ENCODE measurements around the gene RAP2A.

The RAP2A gene

GRCh38 chr13:97435794-97436193 lies 1.8 kb downstream of the RAP2A start:
- H3K27ac ChIP-seq (ENCODE audit: low read length): no peak overlapping the region
- peak overlapping the region; percentile 86 for H3K4me3 ChIP-seq (ENCODE audit: low read length)
- H3K9ac ChIP-seq (ENCODE audit: low read length): peak overlapping the region; percentile 54

DNA sequence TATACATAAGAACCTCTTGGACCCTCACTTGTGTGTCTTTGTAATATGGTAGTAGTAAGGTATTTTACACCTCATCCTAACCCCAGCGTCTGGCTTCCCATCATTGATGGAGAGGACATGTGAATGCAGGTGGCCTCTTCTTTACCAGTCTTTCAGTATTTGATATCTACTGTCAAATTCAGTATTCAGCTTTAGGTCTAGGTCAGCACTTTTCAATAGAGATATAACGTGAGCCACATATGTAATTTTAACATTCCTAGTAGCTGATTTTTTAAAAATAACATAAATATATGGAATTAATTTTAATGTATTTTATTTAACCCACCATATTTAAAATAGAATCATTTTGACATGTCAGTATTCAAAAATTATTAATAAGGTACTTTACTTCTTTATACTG lies 2.9 kb downstream of the RAP2A start:
- Histone ChIP-seq H3K36me3 (ENCODE audit: control insufficient read depth, low read depth, low read length) (peaks cover 7% of the 10 kb centered on the region), H3K27me3 (ENCODE audit: control insufficient read depth, insufficient read depth, low read length) (no peaks in the 10 kb centered on the region), H3K27ac (ENCODE audit: low read length) (no peak overlapping the region), H3K9ac (ENCODE audit: low read length) (no peak overlapping the region), H3K4me1 (ENCODE audit: control insufficient read depth, low read depth, low read length) (peaks cover 10% of the 10 kb centered on the region), H3K4me3 (ENCODE audit: low read length) (peak overlapping the region; percentile 86), H3K9me3 (ENCODE audit: control insufficient read depth, low read depth, low read length) (no peaks in the 10 kb centered on the region)

More at GRCh38 chr13:97435794-97436193, 1.8 kb downstream of the RAP2A start:
- no peaks in the 10 kb centered on the region for H3K27me3 ChIP-seq (ENCODE audit: control insufficient read depth, insufficient read depth, low read length)
- H3K9me3 ChIP-seq (ENCODE audit: control insufficient read depth, low read depth, low read length): no peaks in the 10 kb centered on the region
- peaks cover 7% of the 10 kb centered on the region for H3K36me3 ChIP-seq (ENCODE audit: control insufficient read depth, low read depth, low read length)
- H3K4me1 ChIP-seq (ENCODE audit: control insufficient read depth, low read depth, low read length): peaks cover 10% of the 10 kb centered on the region

- peaks cover 7% of the 10 kb centered on the region for H3K36me3 ChIP-seq (ENCODE audit: control insufficient read depth, low read depth, low read length)
Measured at GRCh38 chr13:97437729-97438128, 3.8 kb downstream of the RAP2A start.

GRCh38 chr13:97438856-97439595 lies 5.1 kb downstream of the RAP2A start:
- Histone ChIP-seq H3K4me1 (ENCODE audit: control insufficient read depth, low read depth, low read length) (peaks cover 10% of the 10 kb centered on the region), H3K9ac (ENCODE audit: low read length) (no peak overlapping the region), H3K27ac (ENCODE audit: low read length) (no peak overlapping the region), H3K36me3 (ENCODE audit: control insufficient read depth, low read depth, low read length) (peaks cover 7% of the 10 kb centered on the region), H3K4me3 (ENCODE audit: low read length) (no peak overlapping the region), H3K9me3 (ENCODE audit: control insufficient read depth, low read depth, low read length) (no peaks in the 10 kb centered on the region), H3K27me3 (ENCODE audit: control insufficient read depth, insufficient read depth, low read length) (no peaks in the 10 kb centered on the region)

More at GRCh38 chr13:97437729-97438128, 3.8 kb downstream of the RAP2A start:
- Histone ChIP-seq H3K27me3 (ENCODE audit: control insufficient read depth, insufficient read depth, low read length) (no peaks in the 10 kb centered on the region), H3K27ac (ENCODE audit: low read length) (no peak overlapping the region), H3K9me3 (ENCODE audit: control insufficient read depth, low read depth, low read length) (no peaks in the 10 kb centered on the region), H3K4me3 (ENCODE audit: low read length) (no peak overlapping the region), H3K4me1 (ENCODE audit: control insufficient read depth, low read depth, low read length) (peaks cover 10% of the 10 kb centered on the region), H3K9ac (ENCODE audit: low read length) (no peak overlapping the region)

- H3K4me1 ChIP-seq (ENCODE audit: control insufficient read depth, low read depth, low read length): peaks cover 8% of the 10 kb centered on the region
- peaks cover 7% of the 10 kb centered on the region for H3K36me3 ChIP-seq (ENCODE audit: control insufficient read depth, low read depth, low read length)
- H3K27me3 ChIP-seq (ENCODE audit: control insufficient read depth, insufficient read depth, low read length): no peaks in the 10 kb centered on the region
Measured at GRCh38 chr13:97440598-97441170, 6.7 kb downstream of the RAP2A start.

DNA sequence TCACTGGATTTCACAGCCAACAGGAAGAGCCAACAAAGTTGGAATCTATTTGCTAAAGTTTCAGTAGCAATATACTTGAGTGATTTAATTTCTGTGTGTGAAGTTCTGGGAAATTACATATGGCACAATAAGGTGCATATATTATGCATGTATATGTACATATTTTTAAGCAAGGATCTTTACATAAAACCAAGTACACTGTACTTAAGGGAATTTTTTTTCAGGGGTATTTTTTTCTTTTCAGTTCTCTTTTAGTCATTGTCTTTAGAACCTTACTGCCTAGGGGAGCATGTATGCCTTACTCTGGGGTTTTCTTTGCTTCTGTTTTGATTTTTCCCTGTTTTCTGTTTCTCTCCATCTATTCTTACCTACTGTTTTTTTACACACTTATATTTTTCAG lies 7.4 kb downstream of the RAP2A start:
- peaks cover 1% of the 10 kb centered on the region for H3K4me1 ChIP-seq (ENCODE audit: control insufficient read depth, low read depth, low read length)
- no peak overlapping the region for H3K27ac ChIP-seq (ENCODE audit: low read length)
- no peak overlapping the region for H3K9ac ChIP-seq (ENCODE audit: low read length)
- H3K27me3 ChIP-seq (ENCODE audit: control insufficient read depth, insufficient read depth, low read length): no peaks in the 10 kb centered on the region
- H3K4me3 ChIP-seq (ENCODE audit: low read length): no peak overlapping the region
- no peaks in the 10 kb centered on the region for H3K9me3 ChIP-seq (ENCODE audit: control insufficient read depth, low read depth, low read length)
- peaks cover 7% of the 10 kb centered on the region for H3K36me3 ChIP-seq (ENCODE audit: control insufficient read depth, low read depth, low read length)

More at GRCh38 chr13:97440598-97441170, 6.7 kb downstream of the RAP2A start:
- Histone ChIP-seq H3K9ac (ENCODE audit: low read length) (no peak overlapping the region), H3K27ac (ENCODE audit: low read length) (no peak overlapping the region), H3K9me3 (ENCODE audit: control insufficient read depth, low read depth, low read length) (no peaks in the 10 kb centered on the region), H3K4me3 (ENCODE audit: low read length) (no peak overlapping the region)

GRCh38 chr13:97445522-97446187 lies 11.7 kb downstream of the RAP2A start:
- Histone ChIP-seq H3K9ac (ENCODE audit: low read length) (no peak overlapping the region), H3K4me3 (ENCODE audit: low read length) (no peak overlapping the region), H3K4me1 (ENCODE audit: control insufficient read depth, low read depth, low read length) (peaks cover 13% of the 10 kb centered on the region), H3K9me3 (ENCODE audit: control insufficient read depth, low read depth, low read length) (no peaks in the 10 kb centered on the region), H3K27me3 (ENCODE audit: control insufficient read depth, insufficient read depth, low read length) (no peaks in the 10 kb centered on the region), H3K36me3 (ENCODE audit: control insufficient read depth, low read depth, low read length) (no peaks in the 10 kb centered on the region), H3K27ac (ENCODE audit: low read length) (no peak overlapping the region)

DNA sequence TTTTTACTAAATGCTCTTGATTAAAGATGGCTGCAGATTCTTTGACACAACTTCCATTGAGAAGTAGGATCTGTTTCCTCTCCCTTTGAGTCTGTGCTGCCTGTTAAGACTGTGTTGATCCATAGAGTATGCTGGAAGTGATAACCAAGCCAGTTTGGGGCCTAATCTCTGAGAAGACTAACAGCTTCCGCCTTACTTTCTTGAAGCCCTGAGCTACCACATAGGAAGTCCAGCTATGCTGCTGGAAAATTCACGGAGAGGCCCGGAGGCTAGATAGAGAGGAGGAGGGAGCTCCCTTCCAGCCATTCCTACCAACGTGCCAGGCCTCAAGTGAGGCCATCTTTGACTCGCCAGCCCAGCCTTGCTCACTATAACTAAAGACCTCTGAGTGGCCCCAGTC lies 12.5 kb downstream of the RAP2A start:
- H3K4me1 ChIP-seq (ENCODE audit: control insufficient read depth, low read depth, low read length): peaks cover 13% of the 10 kb centered on the region
- H3K9ac ChIP-seq (ENCODE audit: low read length): no peak overlapping the region
- no peak overlapping the region for H3K4me3 ChIP-seq (ENCODE audit: low read length)
- no peaks in the 10 kb centered on the region for H3K27me3 ChIP-seq (ENCODE audit: control insufficient read depth, insufficient read depth, low read length)
- H3K27ac ChIP-seq (ENCODE audit: low read length): no peak overlapping the region
- H3K36me3 ChIP-seq (ENCODE audit: control insufficient read depth, low read depth, low read length): no peaks in the 10 kb centered on the region
- no peaks in the 10 kb centered on the region for H3K9me3 ChIP-seq (ENCODE audit: control insufficient read depth, low read depth, low read length)

DNA sequence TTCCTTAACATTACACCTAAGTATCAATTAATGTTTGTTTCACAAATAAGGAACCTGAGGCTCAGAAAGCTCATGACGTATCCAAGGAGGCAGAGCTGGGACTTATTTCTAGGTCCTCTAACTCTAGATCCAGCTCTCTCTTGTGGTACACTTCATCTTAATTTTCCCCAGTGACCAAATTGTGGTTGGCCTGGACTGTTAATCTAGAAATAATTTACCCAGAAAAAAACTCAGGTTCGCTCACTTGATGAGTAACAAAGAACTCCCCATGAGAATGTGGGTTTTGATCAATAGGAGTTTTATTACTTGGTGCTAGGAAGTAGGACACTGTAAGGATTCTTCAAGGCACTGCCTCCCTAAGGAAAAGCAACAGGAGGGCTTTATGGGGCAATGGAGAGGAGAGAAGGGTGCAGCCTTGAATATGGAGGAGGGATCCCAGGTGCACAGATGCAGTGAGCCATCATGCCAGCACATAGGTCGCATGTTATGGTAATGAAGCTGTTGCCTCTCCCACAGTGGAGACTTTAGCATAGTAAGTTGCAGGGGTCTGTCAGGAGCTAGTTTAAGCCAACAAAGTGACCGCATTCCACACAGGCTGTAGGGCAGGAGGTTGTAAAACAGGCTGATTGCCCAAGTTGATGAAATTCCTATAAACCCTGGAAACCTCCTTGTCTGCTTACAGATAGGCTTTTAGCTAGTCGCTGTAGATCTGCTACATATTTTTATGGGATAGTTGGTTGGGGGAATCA lies 14.7 kb downstream of the RAP2A start:
- Histone ChIP-seq H3K4me3 (ENCODE audit: low read length) (no peak overlapping the region), H3K36me3 (ENCODE audit: control insufficient read depth, low read depth, low read length) (no peaks in the 10 kb centered on the region), H3K4me1 (ENCODE audit: control insufficient read depth, low read depth, low read length) (peaks cover 16% of the 10 kb centered on the region), H3K9me3 (ENCODE audit: control insufficient read depth, low read depth, low read length) (no peaks in the 10 kb centered on the region), H3K9ac (ENCODE audit: low read length) (no peak overlapping the region), H3K27ac (ENCODE audit: low read length) (no peak overlapping the region), H3K27me3 (ENCODE audit: control insufficient read depth, insufficient read depth, low read length) (no peaks in the 10 kb centered on the region)

GRCh38 chr13:97454699-97455098 lies 20.7 kb downstream of the RAP2A start:
- Histone ChIP-seq H3K27ac (ENCODE audit: low read length) (no peak overlapping the region), H3K27me3 (ENCODE audit: control insufficient read depth, insufficient read depth, low read length) (no peaks in the 10 kb centered on the region), H3K9me3 (ENCODE audit: control insufficient read depth, low read depth, low read length) (peaks cover 4% of the 10 kb centered on the region), H3K4me1 (ENCODE audit: control insufficient read depth, low read depth, low read length) (peaks cover 3% of the 10 kb centered on the region), H3K9ac (ENCODE audit: low read length) (no peak overlapping the region), H3K36me3 (ENCODE audit: control insufficient read depth, low read depth, low read length) (no peaks in the 10 kb centered on the region), H3K4me3 (ENCODE audit: low read length) (no peak overlapping the region)

DNA sequence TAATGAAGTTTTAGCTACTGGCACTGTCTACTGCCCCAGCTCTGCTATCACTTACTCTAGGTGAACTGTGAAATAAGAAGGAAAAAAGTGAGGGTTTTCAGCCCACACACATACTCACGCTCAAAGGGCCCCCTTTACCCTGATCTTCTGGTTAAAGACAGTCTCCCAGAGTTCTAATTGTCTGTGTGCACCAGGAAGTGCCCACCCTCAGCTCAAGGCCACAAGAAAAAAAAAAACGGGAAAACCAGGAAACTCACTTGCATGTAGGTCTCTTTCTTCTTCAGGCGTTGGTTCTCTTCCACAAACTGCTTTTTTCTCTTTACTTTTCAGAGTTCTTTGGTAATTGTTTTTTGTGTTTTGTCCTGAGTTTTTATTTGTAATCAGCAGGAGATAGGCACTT lies 22.1 kb downstream of the RAP2A start:
- peaks cover 3% of the 10 kb centered on the region for H3K4me1 ChIP-seq (ENCODE audit: control insufficient read depth, low read depth, low read length)
- peaks cover 4% of the 10 kb centered on the region for H3K9me3 ChIP-seq (ENCODE audit: control insufficient read depth, low read depth, low read length)
- H3K4me3 ChIP-seq (ENCODE audit: low read length): no peak overlapping the region
- H3K27ac ChIP-seq (ENCODE audit: low read length): no peak overlapping the region
- H3K36me3 ChIP-seq (ENCODE audit: control insufficient read depth, low read depth, low read length): no peaks in the 10 kb centered on the region
- no peaks in the 10 kb centered on the region for H3K27me3 ChIP-seq (ENCODE audit: control insufficient read depth, insufficient read depth, low read length)
- H3K9ac ChIP-seq (ENCODE audit: low read length): no peak overlapping the region
